ENCODE data around the gene PELI2.
"Not testable (repeated sequence)": the region's sequence is repeated elsewhere in the genome, so short reads cannot be mapped to it uniquely, and the experiment has no call there.

The PELI2 gene

GRCh38 chr14:56162476-56162875 lies 44.3 kb downstream of the PELI2 start:
- Mint-ChIP-seq H3K4me1 (peaks cover 3% of the 10 kb centered on the region), H3K27ac (no peak overlapping the region), H3K27me3 (no peaks in the 10 kb centered on the region), H3K4me3 (no peak overlapping the region), H3K36me3 (ENCODE audit: low read depth) (peaks cover 15% of the 10 kb centered on the region), H3K9me3 (peaks cover 45% of the 10 kb centered on the region)
- ATAC-seq (no peak), DNase-seq (no peak)

GRCh38 chr14:56166579-56166978 lies 48.4 kb downstream of the PELI2 start:
- not testable (repeated sequence) for DNase-seq, H3K4me1 Mint-ChIP-seq, ATAC-seq, H3K27ac Mint-ChIP-seq, H3K4me3 Mint-ChIP-seq, H3K27me3 Mint-ChIP-seq
- peaks cover 16% of the 10 kb centered on the region for H3K36me3 Mint-ChIP-seq (ENCODE audit: low read depth)
- peaks cover 47% of the 10 kb centered on the region for H3K9me3 Mint-ChIP-seq

GRCh38 chr14:56168007-56168616 lies 49.9 kb downstream of the PELI2 start:
- H3K27ac Mint-ChIP-seq, result no peak overlapping the region
- peaks cover 39% of the 10 kb centered on the region for H3K9me3 Mint-ChIP-seq
- peaks cover 18% of the 10 kb centered on the region for H3K4me1 Mint-ChIP-seq
- H3K27me3 Mint-ChIP-seq, result no peaks in the 10 kb centered on the region
- DNase-seq (no peak), ATAC-seq (no peak)
- H3K4me3 Mint-ChIP-seq, result no peak overlapping the region
- peaks cover 16% of the 10 kb centered on the region for H3K36me3 Mint-ChIP-seq (ENCODE audit: low read depth)

- H3K9me3 Mint-ChIP-seq, result peaks cover 30% of the 10 kb centered on the region
- no peaks in the 10 kb centered on the region for H3K27me3 Mint-ChIP-seq
- H3K4me1 Mint-ChIP-seq, result peaks cover 35% of the 10 kb centered on the region
- DNase-seq (no peak), ATAC-seq (no peak)
- no peak overlapping the region for H3K4me3 Mint-ChIP-seq
- H3K36me3 Mint-ChIP-seq (ENCODE audit: low read depth), result peaks cover 8% of the 10 kb centered on the region
- H3K27ac Mint-ChIP-seq, result no peak overlapping the region
These were observed 51.8 kb downstream of the PELI2 start for GRCh38 chr14:56170028-56170427.

- ATAC-seq, result no peak
- Mint-ChIP-seq H3K4me3 (no peak overlapping the region), H3K4me1 (peaks cover 37% of the 10 kb centered on the region), H3K27me3 (no peaks in the 10 kb centered on the region), H3K27ac (no peak overlapping the region), H3K36me3 (ENCODE audit: low read depth) (peaks cover 8% of the 10 kb centered on the region), H3K9me3 (peaks cover 23% of the 10 kb centered on the region)
- DNase-seq, result no peak
These were observed 52.7 kb downstream of the PELI2 start for GRCh38 chr14:56170877-56171422.

- H3K4me1 Mint-ChIP-seq, result peaks cover 37% of the 10 kb centered on the region
- DNase-seq (no peak), ATAC-seq (no peak)
- H3K27ac Mint-ChIP-seq, result peak overlapping the region; percentile 18
- H3K9me3 Mint-ChIP-seq, result peaks cover 16% of the 10 kb centered on the region
- H3K4me3 Mint-ChIP-seq, result no peak overlapping the region
- H3K27me3 Mint-ChIP-seq, result no peaks in the 10 kb centered on the region
- H3K36me3 Mint-ChIP-seq (ENCODE audit: low read depth), result peaks cover 6% of the 10 kb centered on the region
These were observed 53.9 kb downstream of the PELI2 start for GRCh38 chr14:56172074-56172473.

- peaks cover 37% of the 10 kb centered on the region for H3K4me1 Mint-ChIP-seq
- no peak overlapping the region for H3K4me3 Mint-ChIP-seq
- peaks cover 2% of the 10 kb centered on the region for H3K36me3 Mint-ChIP-seq (ENCODE audit: low read depth)
- H3K9me3 Mint-ChIP-seq, result peaks cover 11% of the 10 kb centered on the region
- ATAC-seq (peak; percentile 72), DNase-seq (no peak)
- peak overlapping the region; percentile 18 for H3K27ac Mint-ChIP-seq
- no peaks in the 10 kb centered on the region for H3K27me3 Mint-ChIP-seq
These were observed 54.4 kb downstream of the PELI2 start for GRCh38 chr14:56172571-56172971.

GRCh38 chr14:56173365-56173922 lies 55.2 kb downstream of the PELI2 start:
- H3K4me1 Mint-ChIP-seq, result peaks cover 37% of the 10 kb centered on the region
- DNase-seq, result no peak
- H3K4me3 Mint-ChIP-seq, result no peak overlapping the region
- peaks cover 9% of the 10 kb centered on the region for H3K9me3 Mint-ChIP-seq
- H3K27ac Mint-ChIP-seq, result peak overlapping the region; percentile 17
- H3K27me3 Mint-ChIP-seq, result no peaks in the 10 kb centered on the region
- H3K36me3 Mint-ChIP-seq (ENCODE audit: low read depth), result peaks cover 2% of the 10 kb centered on the region
- no peak for ATAC-seq

GRCh38 chr14:56175773-56176172 lies 57.6 kb downstream of the PELI2 start:
- H3K4me1 Mint-ChIP-seq, result peaks cover 38% of the 10 kb centered on the region
- DNase-seq (no peak), ATAC-seq (no peak)
- no peak overlapping the region for H3K4me3 Mint-ChIP-seq
- no peaks in the 10 kb centered on the region for H3K27me3 Mint-ChIP-seq
- peaks cover 8% of the 10 kb centered on the region for H3K36me3 Mint-ChIP-seq (ENCODE audit: low read depth)
- no peak overlapping the region for H3K27ac Mint-ChIP-seq
- peaks cover 9% of the 10 kb centered on the region for H3K9me3 Mint-ChIP-seq

- DNase-seq, result no peak
- no peak for ATAC-seq
- Mint-ChIP-seq H3K4me3 (no peak overlapping the region), H3K27ac (no peak overlapping the region), H3K36me3 (ENCODE audit: low read depth) (peaks cover 10% of the 10 kb centered on the region), H3K27me3 (no peaks in the 10 kb centered on the region), H3K4me1 (peaks cover 44% of the 10 kb centered on the region), H3K9me3 (peaks cover 9% of the 10 kb centered on the region)
These were observed 58.3 kb downstream of the PELI2 start for GRCh38 chr14:56176530-56176929.

- Mint-ChIP-seq H3K4me3 (no peak overlapping the region), H3K4me1 (peaks cover 40% of the 10 kb centered on the region), H3K27ac (no peak overlapping the region), H3K36me3 (ENCODE audit: low read depth) (peaks cover 10% of the 10 kb centered on the region), H3K27me3 (no peaks in the 10 kb centered on the region), H3K9me3 (peaks cover 9% of the 10 kb centered on the region)
- no peak for DNase-seq
- no peak for ATAC-seq
These were observed 58.8 kb downstream of the PELI2 start for GRCh38 chr14:56177036-56177435.

GRCh38 chr14:56180754-56181542 lies 62.7 kb downstream of the PELI2 start:
- ATAC-seq (peak; percentile 10), DNase-seq (no peak)
- Mint-ChIP-seq H3K9me3 (no peaks in the 10 kb centered on the region), H3K36me3 (ENCODE audit: low read depth) (peaks cover 8% of the 10 kb centered on the region), H3K27ac (no peak overlapping the region), H3K4me1 (peaks cover 10% of the 10 kb centered on the region), H3K4me3 (no peak overlapping the region), H3K27me3 (no peaks in the 10 kb centered on the region)

GRCh38 chr14:56181681-56182085 lies 63.5 kb downstream of the PELI2 start:
- H3K4me1 Mint-ChIP-seq, result peaks cover 10% of the 10 kb centered on the region
- H3K27me3 Mint-ChIP-seq, result no peaks in the 10 kb centered on the region
- no peak for DNase-seq
- H3K4me3 Mint-ChIP-seq, result no peak overlapping the region
- no peak for ATAC-seq
- H3K9me3 Mint-ChIP-seq, result no peaks in the 10 kb centered on the region
- H3K36me3 Mint-ChIP-seq (ENCODE audit: low read depth), result peaks cover 8% of the 10 kb centered on the region
- H3K27ac Mint-ChIP-seq, result no peak overlapping the region

GRCh38 chr14:56182410-56182809 lies 64.2 kb downstream of the PELI2 start:
- peaks cover 8% of the 10 kb centered on the region for H3K36me3 Mint-ChIP-seq (ENCODE audit: low read depth)
- H3K27ac Mint-ChIP-seq, result no peak overlapping the region
- ATAC-seq, result no peak
- H3K4me1 Mint-ChIP-seq, result peaks cover 10% of the 10 kb centered on the region
- H3K27me3 Mint-ChIP-seq, result no peaks in the 10 kb centered on the region
- no peak for DNase-seq
- no peaks in the 10 kb centered on the region for H3K9me3 Mint-ChIP-seq
- H3K4me3 Mint-ChIP-seq, result no peak overlapping the region

- H3K9me3 Mint-ChIP-seq, result no peaks in the 10 kb centered on the region
- no peak overlapping the region for H3K4me3 Mint-ChIP-seq
- DNase-seq, result no peak
- no peak overlapping the region for H3K27ac Mint-ChIP-seq
- peaks cover 10% of the 10 kb centered on the region for H3K4me1 Mint-ChIP-seq
- no peak for ATAC-seq
- peaks cover 8% of the 10 kb centered on the region for H3K36me3 Mint-ChIP-seq (ENCODE audit: low read depth)
- no peaks in the 10 kb centered on the region for H3K27me3 Mint-ChIP-seq
These were observed 65.5 kb downstream of the PELI2 start for GRCh38 chr14:56183631-56184157.
